Panc1 (cell line): ENCODE measurements around the gene TUBB2B.

ENCODE experiments used
- POLR2AphosphoS5 ChIP-seq: IDR thresholded peaks from 2 replicates; pipeline ENCODE4 v1.6.1; 2012; ENCODE audit warnings: mild to moderate bottlenecking, low read depth, low read length, moderate library complexity
- SIN3A ChIP-seq: IDR thresholded peaks from 2 replicates; pipeline ENCODE4 v1.6.1; 2012; ENCODE audit warnings: low read depth, mild to moderate bottlenecking, low read length, moderate library complexity, borderline replicate concordance; ENCODE audit not compliant: insufficient read depth
- TF ChIP-seq, protein P1 (sequence below): fragments of 450-650 bp; IDR thresholded peaks from 2 replicates; pipeline ENCODE4 v1.5.1; 2017; ENCODE audit warnings: mild to moderate bottlenecking

GRCh38 chr6:3265671-3266070 lies 38.2 kb upstream of the TUBB2B start:
- TF ChIP-seq, protein P1, sequence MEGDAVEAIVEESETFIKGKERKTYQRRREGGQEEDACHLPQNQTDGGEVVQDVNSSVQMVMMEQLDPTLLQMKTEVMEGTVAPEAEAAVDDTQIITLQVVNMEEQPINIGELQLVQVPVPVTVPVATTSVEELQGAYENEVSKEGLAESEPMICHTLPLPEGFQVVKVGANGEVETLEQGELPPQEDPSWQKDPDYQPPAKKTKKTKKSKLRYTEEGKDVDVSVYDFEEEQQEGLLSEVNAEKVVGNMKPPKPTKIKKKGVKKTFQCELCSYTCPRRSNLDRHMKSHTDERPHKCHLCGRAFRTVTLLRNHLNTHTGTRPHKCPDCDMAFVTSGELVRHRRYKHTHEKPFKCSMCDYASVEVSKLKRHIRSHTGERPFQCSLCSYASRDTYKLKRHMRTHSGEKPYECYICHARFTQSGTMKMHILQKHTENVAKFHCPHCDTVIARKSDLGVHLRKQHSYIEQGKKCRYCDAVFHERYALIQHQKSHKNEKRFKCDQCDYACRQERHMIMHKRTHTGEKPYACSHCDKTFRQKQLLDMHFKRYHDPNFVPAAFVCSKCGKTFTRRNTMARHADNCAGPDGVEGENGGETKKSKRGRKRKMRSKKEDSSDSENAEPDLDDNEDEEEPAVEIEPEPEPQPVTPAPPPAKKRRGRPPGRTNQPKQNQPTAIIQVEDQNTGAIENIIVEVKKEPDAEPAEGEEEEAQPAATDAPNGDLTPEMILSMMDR = no peak
- no peak for TF ChIP-seq POLR2AphosphoS5
- no peak for TF ChIP-seq SIN3A
